ENCODE data around the gene TXNDC15.

DNA sequence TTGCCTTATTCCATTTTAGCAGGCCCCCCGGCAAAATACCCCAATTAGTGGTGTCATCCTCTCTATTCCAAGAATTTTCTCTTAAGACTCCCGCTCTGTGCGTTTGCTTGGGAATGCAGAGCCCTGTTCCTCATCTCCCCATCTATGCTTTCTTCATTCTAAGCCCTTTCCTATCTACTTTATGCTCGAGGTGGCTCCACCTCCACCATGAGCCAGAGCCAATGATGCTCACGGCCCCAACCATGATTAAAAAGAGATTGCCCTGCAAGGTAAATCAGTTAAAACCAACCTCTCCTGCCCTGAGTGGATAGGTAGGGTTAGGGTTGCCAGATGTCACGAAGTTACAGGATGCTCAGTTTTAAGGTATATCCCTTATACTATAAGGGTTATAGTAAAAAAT lies 677 bp upstream of the TXNDC15 start:
- no peak for TF ChIP-seq EZH2 (IDR thresholded peaks at IDR 0.05; ENCODE audit: low read length, missing control alignments)
- TF ChIP-seq, protein P1, sequence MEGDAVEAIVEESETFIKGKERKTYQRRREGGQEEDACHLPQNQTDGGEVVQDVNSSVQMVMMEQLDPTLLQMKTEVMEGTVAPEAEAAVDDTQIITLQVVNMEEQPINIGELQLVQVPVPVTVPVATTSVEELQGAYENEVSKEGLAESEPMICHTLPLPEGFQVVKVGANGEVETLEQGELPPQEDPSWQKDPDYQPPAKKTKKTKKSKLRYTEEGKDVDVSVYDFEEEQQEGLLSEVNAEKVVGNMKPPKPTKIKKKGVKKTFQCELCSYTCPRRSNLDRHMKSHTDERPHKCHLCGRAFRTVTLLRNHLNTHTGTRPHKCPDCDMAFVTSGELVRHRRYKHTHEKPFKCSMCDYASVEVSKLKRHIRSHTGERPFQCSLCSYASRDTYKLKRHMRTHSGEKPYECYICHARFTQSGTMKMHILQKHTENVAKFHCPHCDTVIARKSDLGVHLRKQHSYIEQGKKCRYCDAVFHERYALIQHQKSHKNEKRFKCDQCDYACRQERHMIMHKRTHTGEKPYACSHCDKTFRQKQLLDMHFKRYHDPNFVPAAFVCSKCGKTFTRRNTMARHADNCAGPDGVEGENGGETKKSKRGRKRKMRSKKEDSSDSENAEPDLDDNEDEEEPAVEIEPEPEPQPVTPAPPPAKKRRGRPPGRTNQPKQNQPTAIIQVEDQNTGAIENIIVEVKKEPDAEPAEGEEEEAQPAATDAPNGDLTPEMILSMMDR (conservative IDR thresholded peaks at IDR 0.05 in 1 of 2, IDR thresholded peaks at IDR 0.05 in 1 of 2; ENCODE audit: low read depth in 1 of 2, low read length in 2 of 2) = no peak
